ENCODE data around the gene MRPS26.

DNA sequence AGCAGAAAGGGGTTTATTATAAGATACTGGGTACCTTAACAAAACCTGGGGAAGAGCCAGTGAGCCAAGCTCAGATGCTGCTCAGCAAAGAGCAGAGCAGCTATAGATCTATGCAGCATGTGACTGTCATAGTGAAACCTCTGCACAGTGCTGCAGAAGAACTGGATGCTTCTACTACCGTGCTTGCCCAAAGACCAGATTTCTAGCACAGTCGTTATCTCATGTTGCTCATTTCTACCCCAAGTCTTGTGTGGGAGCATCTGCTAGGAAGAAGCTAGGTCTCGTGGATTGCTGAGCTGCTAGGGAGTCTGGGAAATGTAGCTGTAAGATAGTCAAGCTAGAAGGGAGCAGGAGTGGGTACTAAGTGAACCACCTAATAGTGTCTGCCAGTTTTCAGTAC lies 34.1 kb upstream of the MRPS26 start:
- no peak for TF ChIP-seq ZSCAN29 (CRISPR knock-in tag; conservative IDR thresholded peaks at IDR 0.05)
- no peak for TF ChIP-seq NR2F6 (IDR thresholded peaks at IDR 0.05)
- TF ChIP-seq NR2F6 (CRISPR knock-in tag; IDR thresholded peaks at IDR 0.05) = no peak
- no peak for TF ChIP-seq SMC3 (IDR thresholded peaks at IDR 0.05; ENCODE audit: low read length)
- TF ChIP-seq CHD4 (IDR thresholded peaks at IDR 0.05; ENCODE audit: borderline replicate concordance, low read length) = no peak
- TF ChIP-seq, protein P1, sequence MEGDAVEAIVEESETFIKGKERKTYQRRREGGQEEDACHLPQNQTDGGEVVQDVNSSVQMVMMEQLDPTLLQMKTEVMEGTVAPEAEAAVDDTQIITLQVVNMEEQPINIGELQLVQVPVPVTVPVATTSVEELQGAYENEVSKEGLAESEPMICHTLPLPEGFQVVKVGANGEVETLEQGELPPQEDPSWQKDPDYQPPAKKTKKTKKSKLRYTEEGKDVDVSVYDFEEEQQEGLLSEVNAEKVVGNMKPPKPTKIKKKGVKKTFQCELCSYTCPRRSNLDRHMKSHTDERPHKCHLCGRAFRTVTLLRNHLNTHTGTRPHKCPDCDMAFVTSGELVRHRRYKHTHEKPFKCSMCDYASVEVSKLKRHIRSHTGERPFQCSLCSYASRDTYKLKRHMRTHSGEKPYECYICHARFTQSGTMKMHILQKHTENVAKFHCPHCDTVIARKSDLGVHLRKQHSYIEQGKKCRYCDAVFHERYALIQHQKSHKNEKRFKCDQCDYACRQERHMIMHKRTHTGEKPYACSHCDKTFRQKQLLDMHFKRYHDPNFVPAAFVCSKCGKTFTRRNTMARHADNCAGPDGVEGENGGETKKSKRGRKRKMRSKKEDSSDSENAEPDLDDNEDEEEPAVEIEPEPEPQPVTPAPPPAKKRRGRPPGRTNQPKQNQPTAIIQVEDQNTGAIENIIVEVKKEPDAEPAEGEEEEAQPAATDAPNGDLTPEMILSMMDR (CRISPR knock-in tag; IDR thresholded peaks at IDR 0.05) = no peak
- no peak for TF ChIP-seq FOSL2 (CRISPR knock-in tag; IDR thresholded peaks at IDR 0.05)
- TF ChIP-seq, protein P2, sequence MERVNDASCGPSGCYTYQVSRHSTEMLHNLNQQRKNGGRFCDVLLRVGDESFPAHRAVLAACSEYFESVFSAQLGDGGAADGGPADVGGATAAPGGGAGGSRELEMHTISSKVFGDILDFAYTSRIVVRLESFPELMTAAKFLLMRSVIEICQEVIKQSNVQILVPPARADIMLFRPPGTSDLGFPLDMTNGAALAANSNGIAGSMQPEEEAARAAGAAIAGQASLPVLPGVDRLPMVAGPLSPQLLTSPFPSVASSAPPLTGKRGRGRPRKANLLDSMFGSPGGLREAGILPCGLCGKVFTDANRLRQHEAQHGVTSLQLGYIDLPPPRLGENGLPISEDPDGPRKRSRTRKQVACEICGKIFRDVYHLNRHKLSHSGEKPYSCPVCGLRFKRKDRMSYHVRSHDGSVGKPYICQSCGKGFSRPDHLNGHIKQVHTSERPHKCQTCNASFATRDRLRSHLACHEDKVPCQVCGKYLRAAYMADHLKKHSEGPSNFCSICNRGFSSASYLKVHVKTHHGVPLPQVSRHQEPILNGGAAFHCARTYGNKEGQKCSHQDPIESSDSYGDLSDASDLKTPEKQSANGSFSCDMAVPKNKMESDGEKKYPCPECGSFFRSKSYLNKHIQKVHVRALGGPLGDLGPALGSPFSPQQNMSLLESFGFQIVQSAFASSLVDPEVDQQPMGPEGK (CRISPR knock-in tag; IDR thresholded peaks at IDR 0.05) = no peak
- no peak for TF ChIP-seq TAF1 (CRISPR knock-in tag; IDR thresholded peaks at IDR 0.05)
- no peak for TF ChIP-seq ZNF790 (CRISPR knock-in tag; IDR thresholded peaks at IDR 0.05; ENCODE audit: borderline replicate concordance)
